GM12801 (cell line): Measurements from ENCODE around the gene PDLIM5.

Experiments used
- TF ChIP-seq, protein P1 (sequence below): IDR thresholded peaks from one replicate; pipeline ENCODE4 v1.5.1; 2011; ENCODE audit warnings: control low read depth; ENCODE audit not compliant: insufficient read length; ENCODE audit errors: extremely low read depth

PDLIM5 gene

DNA sequence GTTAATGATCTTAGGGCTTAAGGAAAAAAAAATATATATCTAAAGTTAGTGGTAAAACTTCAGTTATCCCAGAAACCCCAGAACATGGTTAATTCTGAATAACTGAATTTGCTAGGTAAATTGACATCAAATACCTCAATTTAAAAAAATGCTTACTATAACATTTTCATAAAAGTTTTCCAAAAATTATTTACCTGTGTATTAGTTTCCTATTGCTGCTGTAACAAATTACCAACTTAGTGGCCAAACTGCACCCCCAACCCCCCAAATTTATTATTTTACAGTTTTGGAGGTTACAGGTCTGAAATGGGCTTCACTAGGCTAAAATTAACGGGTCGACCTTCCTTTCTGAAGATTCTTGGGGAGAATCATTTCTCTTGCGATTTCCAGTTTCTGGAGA is 95.2 kb downstream of the PDLIM5 start:
- TF ChIP-seq, protein P1, sequence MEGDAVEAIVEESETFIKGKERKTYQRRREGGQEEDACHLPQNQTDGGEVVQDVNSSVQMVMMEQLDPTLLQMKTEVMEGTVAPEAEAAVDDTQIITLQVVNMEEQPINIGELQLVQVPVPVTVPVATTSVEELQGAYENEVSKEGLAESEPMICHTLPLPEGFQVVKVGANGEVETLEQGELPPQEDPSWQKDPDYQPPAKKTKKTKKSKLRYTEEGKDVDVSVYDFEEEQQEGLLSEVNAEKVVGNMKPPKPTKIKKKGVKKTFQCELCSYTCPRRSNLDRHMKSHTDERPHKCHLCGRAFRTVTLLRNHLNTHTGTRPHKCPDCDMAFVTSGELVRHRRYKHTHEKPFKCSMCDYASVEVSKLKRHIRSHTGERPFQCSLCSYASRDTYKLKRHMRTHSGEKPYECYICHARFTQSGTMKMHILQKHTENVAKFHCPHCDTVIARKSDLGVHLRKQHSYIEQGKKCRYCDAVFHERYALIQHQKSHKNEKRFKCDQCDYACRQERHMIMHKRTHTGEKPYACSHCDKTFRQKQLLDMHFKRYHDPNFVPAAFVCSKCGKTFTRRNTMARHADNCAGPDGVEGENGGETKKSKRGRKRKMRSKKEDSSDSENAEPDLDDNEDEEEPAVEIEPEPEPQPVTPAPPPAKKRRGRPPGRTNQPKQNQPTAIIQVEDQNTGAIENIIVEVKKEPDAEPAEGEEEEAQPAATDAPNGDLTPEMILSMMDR: no peak

DNA sequence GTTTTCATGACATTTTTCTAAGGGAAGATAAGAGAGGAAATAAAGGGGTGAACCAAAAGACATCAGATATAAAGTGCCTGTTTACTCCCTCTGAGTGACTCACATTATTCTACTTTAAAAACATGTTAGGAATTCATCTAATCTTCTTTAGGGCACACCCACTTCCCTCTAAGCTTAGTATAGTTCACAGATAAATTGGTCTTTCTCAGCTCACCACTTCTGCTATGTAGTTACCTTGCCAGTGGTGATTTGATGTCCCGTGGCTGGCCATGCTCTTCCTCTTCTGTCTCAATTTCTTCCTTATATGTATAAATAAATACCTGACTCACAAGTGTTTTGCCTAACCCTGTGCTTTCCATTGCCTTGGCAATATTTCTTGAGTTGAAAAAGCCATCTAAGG is 96.8 kb downstream of the PDLIM5 start:
- TF ChIP-seq, protein P1: no peak

DNA sequence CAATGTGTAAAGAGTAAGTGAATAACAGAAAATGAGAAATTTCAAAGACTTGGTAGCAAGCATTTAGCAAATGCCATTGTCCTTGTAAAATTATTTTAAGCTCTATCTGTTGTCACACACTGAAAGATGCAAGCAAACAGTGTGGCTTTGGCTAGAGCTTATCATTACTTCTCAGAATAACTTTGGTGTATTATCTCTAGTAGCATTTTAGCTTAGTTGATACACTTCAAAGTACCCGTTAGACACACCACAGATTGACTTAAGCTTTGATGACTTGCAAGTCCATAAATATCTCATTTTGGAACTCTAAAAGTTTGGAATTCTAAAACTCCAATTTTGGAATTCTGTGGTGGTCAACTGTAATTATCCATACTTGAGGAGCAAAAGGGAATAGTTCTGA is 98.6 kb downstream of the PDLIM5 start:
- TF ChIP-seq, protein P1: no peak

DNA sequence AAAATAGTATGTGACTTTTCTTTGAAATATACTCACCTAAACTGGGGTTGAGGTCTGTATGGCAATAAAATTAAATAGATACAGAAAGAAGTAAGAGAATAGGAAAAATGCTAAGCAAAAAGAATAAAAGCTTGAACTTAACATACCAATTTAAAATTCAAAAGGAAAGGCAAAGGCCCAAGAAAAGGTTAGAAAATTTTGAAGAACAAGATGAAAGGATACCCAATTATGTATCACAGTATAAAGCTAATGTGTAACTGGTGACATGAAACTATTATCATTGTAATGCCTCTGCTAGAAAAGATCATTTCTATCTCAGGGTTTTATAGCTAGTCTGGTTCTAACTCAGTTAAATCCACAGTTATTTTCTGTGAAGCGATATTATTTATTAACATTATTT is 99.1 kb downstream of the PDLIM5 start:
- TF ChIP-seq, protein P1: no peak

DNA sequence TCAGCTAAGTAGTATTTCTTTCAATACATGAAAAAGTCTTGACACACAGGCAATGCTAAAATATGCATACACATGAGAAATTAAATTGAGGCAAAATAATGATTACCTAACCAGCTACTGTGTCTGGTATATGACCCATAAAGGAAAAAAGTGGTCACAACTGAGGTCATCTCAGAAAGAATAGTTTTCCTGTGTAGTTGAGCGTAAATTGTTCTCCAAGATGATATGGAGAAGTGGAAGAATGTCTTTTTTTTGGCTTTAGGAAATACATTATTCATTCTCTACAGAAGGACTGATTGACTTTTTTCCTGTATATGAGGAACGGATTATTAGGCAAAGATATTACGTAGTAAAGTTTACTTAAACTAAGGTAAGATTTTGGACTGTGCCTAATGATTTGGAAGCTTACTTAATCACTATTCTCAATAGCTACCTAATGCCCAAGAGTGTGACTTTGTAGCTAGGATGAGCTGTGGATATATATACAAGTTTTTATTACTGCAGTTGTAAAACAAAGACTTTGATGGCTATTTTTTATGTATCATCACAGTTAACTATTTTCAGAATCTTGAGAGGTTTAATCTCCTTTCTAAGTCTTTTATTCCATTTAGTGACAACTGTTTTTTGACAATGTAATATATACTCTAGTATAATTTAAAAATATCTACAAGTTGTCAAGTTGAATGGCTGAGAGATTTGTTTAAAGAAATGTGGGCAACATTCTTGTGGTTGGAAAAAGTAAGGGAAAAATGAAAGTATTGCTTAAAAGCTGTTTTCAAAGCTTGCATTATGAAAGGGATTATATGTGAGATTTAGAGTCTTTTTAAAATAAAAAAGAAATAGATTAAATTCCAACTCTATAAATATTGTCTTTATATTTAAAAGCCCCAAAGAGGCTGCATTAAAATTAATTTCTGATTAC is 100.2 kb downstream of the PDLIM5 start:
- TF ChIP-seq, protein P1: no peak

DNA sequence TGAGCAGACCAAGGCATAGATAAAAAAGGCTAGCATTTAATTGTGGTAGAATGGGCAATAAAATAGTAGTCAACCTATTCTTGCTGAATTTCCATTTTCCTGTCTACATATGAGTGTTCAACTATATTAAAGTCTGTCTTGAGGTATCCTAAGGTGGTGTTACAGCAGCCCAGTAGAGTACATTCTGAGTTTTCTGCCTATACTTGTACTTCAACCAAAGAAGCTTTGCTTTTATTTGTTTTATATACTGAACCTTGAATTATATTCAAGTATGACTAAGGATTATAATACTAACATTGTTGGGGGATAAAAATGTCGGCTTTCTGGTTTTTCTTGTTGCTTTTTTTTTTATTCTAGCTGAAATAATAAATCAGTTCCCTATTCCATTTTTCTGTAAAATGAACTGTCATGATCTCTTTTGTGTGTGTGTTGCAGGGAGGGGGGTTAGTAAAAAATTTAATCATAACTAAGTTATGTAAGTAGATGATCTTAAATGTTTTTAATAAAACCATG is 106.7 kb downstream of the PDLIM5 start:
- TF ChIP-seq, protein P1: no peak

DNA sequence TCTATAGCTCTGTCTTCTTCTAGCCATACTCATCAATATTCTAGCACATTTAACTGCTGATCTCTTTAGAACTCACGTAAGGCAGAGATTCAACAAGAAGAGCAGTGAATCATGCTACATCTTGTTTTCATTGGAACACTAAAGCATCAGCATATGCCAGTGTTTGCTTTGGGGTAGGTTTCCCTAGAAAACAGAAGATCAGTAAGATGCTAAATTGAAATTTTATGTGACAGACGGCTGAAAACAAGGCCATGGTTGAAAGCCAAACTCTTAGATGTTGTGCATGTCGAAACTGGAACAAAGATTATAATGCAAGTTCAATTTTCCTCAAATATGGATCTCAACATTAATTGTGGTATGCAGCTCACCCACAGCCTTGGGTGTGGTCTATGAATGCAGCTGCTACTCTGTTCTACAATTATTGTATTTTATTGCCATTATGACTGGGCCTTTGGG is 107.6 kb downstream of the PDLIM5 start:
- TF ChIP-seq, protein P1: no peak
